ENCODE results near the gene CCL4L2.
"Not testable (repeated sequence)": the region's sequence is repeated elsewhere in the genome, so short reads cannot be mapped to it uniquely, and the experiment has no call there.

Gene CCL4L2

GRCh38 chr17:36190549-36191330 is 20.1 kb upstream of the CCL4L2 start:
- H3K4me3 Mint-ChIP-seq; ATAC-seq; H3K36me3 Mint-ChIP-seq (ENCODE audit: low read depth); DNase-seq; H3K9me3 Mint-ChIP-seq: not testable (repeated sequence)
- peaks cover 51% of the 10 kb centered on the region for H3K27me3 Mint-ChIP-seq
- H3K4me1 Mint-ChIP-seq, result peaks cover 55% of the 10 kb centered on the region
- H3K27ac Mint-ChIP-seq, result peak overlapping the region; percentile 12

- DNase-seq (no peak), ATAC-seq (no peak)
- peaks cover 66% of the 10 kb centered on the region for H3K4me1 Mint-ChIP-seq
- no peaks in the 10 kb centered on the region for H3K9me3 Mint-ChIP-seq
- peaks cover 36% of the 10 kb centered on the region for H3K27me3 Mint-ChIP-seq
- H3K36me3 Mint-ChIP-seq (ENCODE audit: low read depth), result no peaks in the 10 kb centered on the region
- no peak overlapping the region for H3K4me3 Mint-ChIP-seq
- no peak overlapping the region for H3K27ac Mint-ChIP-seq
Measured at GRCh38 chr17:36193216-36193775, 17.6 kb upstream of the CCL4L2 start.

GRCh38 chr17:36194147-36194831 is 16.6 kb upstream of the CCL4L2 start:
- H3K9me3 Mint-ChIP-seq; DNase-seq; H3K36me3 Mint-ChIP-seq (ENCODE audit: low read depth): not testable (repeated sequence)
- Mint-ChIP-seq H3K27me3 (peaks cover 34% of the 10 kb centered on the region), H3K27ac (peak overlapping the region; percentile 10), H3K4me3 (peak overlapping the region; percentile 3), H3K4me1 (peaks cover 67% of the 10 kb centered on the region)
- ATAC-seq, result peak; percentile 2

GRCh38 chr17:36194832-36195433 is 15.9 kb upstream of the CCL4L2 start:
- not testable (repeated sequence) for H3K36me3 Mint-ChIP-seq (ENCODE audit: low read depth); ATAC-seq; DNase-seq; H3K9me3 Mint-ChIP-seq
- H3K27ac Mint-ChIP-seq, result peak overlapping the region; percentile 74
- peak overlapping the region; percentile 3 for H3K4me3 Mint-ChIP-seq
- H3K4me1 Mint-ChIP-seq, result peaks cover 71% of the 10 kb centered on the region
- H3K27me3 Mint-ChIP-seq, result peaks cover 33% of the 10 kb centered on the region

- ATAC-seq (no peak), DNase-seq (no peak)
- no peaks in the 10 kb centered on the region for H3K36me3 Mint-ChIP-seq (ENCODE audit: low read depth)
- H3K4me1 Mint-ChIP-seq, result peaks cover 68% of the 10 kb centered on the region
- peaks cover 30% of the 10 kb centered on the region for H3K27me3 Mint-ChIP-seq
- H3K9me3 Mint-ChIP-seq, result no peaks in the 10 kb centered on the region
- H3K4me3 Mint-ChIP-seq, result peak overlapping the region; percentile 48
- peak overlapping the region; percentile 74 for H3K27ac Mint-ChIP-seq
Measured at GRCh38 chr17:36195434-36196130, 15.3 kb upstream of the CCL4L2 start.

- DNase-seq (no peak), ATAC-seq (no peak)
- H3K9me3 Mint-ChIP-seq, result no peaks in the 10 kb centered on the region
- H3K36me3 Mint-ChIP-seq (ENCODE audit: low read depth), result no peaks in the 10 kb centered on the region
- peak overlapping the region; percentile 57 for H3K4me3 Mint-ChIP-seq
- H3K27me3 Mint-ChIP-seq, result peaks cover 31% of the 10 kb centered on the region
- H3K4me1 Mint-ChIP-seq, result peaks cover 64% of the 10 kb centered on the region
- peak overlapping the region; percentile 74 for H3K27ac Mint-ChIP-seq
Measured at GRCh38 chr17:36196131-36196486, 14.8 kb upstream of the CCL4L2 start.

GRCh38 chr17:36197387-36197703 is 13.5 kb upstream of the CCL4L2 start:
- Mint-ChIP-seq H3K36me3 (ENCODE audit: low read depth) (no peaks in the 10 kb centered on the region), H3K9me3 (no peaks in the 10 kb centered on the region), H3K27me3 (peaks cover 30% of the 10 kb centered on the region), H3K4me3 (no peak overlapping the region), H3K4me1 (peaks cover 66% of the 10 kb centered on the region), H3K27ac (peak overlapping the region; percentile 60)
- ATAC-seq, result no peak
- no peak for DNase-seq

- H3K27ac Mint-ChIP-seq, result peak overlapping the region; percentile 76
- peak overlapping the region; percentile 10 for H3K4me3 Mint-ChIP-seq
- no peaks in the 10 kb centered on the region for H3K36me3 Mint-ChIP-seq (ENCODE audit: low read depth)
- H3K9me3 Mint-ChIP-seq, result no peaks in the 10 kb centered on the region
- peaks cover 72% of the 10 kb centered on the region for H3K4me1 Mint-ChIP-seq
- DNase-seq (peak; percentile 53), ATAC-seq (peak; percentile 84)
- peaks cover 19% of the 10 kb centered on the region for H3K27me3 Mint-ChIP-seq
Measured at GRCh38 chr17:36198831-36199465, 11.9 kb upstream of the CCL4L2 start.

- H3K9me3 Mint-ChIP-seq; H3K36me3 Mint-ChIP-seq (ENCODE audit: low read depth); H3K27ac Mint-ChIP-seq; H3K4me3 Mint-ChIP-seq; DNase-seq; ATAC-seq: not testable (repeated sequence)
- H3K27me3 Mint-ChIP-seq, result peaks cover 12% of the 10 kb centered on the region
- H3K4me1 Mint-ChIP-seq, result peaks cover 72% of the 10 kb centered on the region
Measured at GRCh38 chr17:36201102-36201501, 9.8 kb upstream of the CCL4L2 start.

- H3K4me3 Mint-ChIP-seq, DNase-seq: not testable (repeated sequence)
Measured at GRCh38 chr17:36201506-36201905, 9.4 kb upstream of the CCL4L2 start.

GRCh38 chr17:36203335-36203734 is 7.5 kb upstream of the CCL4L2 start:
- no peak overlapping the region for H3K27ac Mint-ChIP-seq
- DNase-seq, result no peak
- no peak for ATAC-seq
- peaks cover 14% of the 10 kb centered on the region for H3K27me3 Mint-ChIP-seq
- H3K36me3 Mint-ChIP-seq (ENCODE audit: low read depth), result no peaks in the 10 kb centered on the region
- peaks cover 67% of the 10 kb centered on the region for H3K4me1 Mint-ChIP-seq
- no peak overlapping the region for H3K4me3 Mint-ChIP-seq
- no peaks in the 10 kb centered on the region for H3K9me3 Mint-ChIP-seq

More at GRCh38 chr17:36201506-36201905, 9.4 kb upstream of the CCL4L2 start:
- H3K27ac Mint-ChIP-seq; H3K36me3 Mint-ChIP-seq (ENCODE audit: low read depth); H3K9me3 Mint-ChIP-seq: not testable (repeated sequence)
- ATAC-seq, result peak; percentile 3
- Mint-ChIP-seq H3K27me3 (peaks cover 11% of the 10 kb centered on the region), H3K4me1 (peaks cover 72% of the 10 kb centered on the region)

- ATAC-seq (no peak), DNase-seq (no peak)
- Mint-ChIP-seq H3K36me3 (ENCODE audit: low read depth) (no peaks in the 10 kb centered on the region), H3K27ac (no peak overlapping the region), H3K4me3 (no peak overlapping the region), H3K27me3 (peaks cover 12% of the 10 kb centered on the region), H3K4me1 (peaks cover 57% of the 10 kb centered on the region), H3K9me3 (no peaks in the 10 kb centered on the region)
Measured at GRCh38 chr17:36204724-36205500, 6.0 kb upstream of the CCL4L2 start.

GRCh38 chr17:36205637-36206485 is 5.0 kb upstream of the CCL4L2 start:
- Mint-ChIP-seq H3K27me3 (peaks cover 13% of the 10 kb centered on the region), H3K9me3 (no peaks in the 10 kb centered on the region), H3K27ac (no peak overlapping the region), H3K4me1 (peaks cover 62% of the 10 kb centered on the region), H3K4me3 (no peak overlapping the region), H3K36me3 (ENCODE audit: low read depth) (no peaks in the 10 kb centered on the region)
- DNase-seq (no peak), ATAC-seq (no peak)
